HEK293T (cell line): ENCODE data around the gene PHYKPL.

Source experiments
- ARNT ChIP-seq: fragments of 450-650 bp; IDR thresholded peaks from 2 replicates; pipeline ENCODE4 v1.6.1; 2017; ENCODE audit warnings: mild to moderate bottlenecking
- FOXK2 ChIP-seq: fragments of 450-650 bp; IDR thresholded peaks from 2 replicates; pipeline ENCODE4 v1.6.1; 2016; ENCODE audit warnings: mild to moderate bottlenecking
- FOXM1 ChIP-seq: fragments of 450-650 bp; IDR thresholded peaks from 2 replicates; pipeline ENCODE4 v1.6.1; 2017; ENCODE audit warnings: mild to moderate bottlenecking, borderline replicate concordance
- HDGF ChIP-seq: fragments of 450-650 bp; IDR thresholded peaks from 2 replicates; pipeline ENCODE4 v1.6.1; 2017; ENCODE audit warnings: antibody characterized with exemption, borderline replicate concordance
- SP1 ChIP-seq: fragments of 450-650 bp; IDR thresholded peaks from 2 replicates; pipeline ENCODE4 v1.6.1; 2017
- TARDBP ChIP-seq: fragments of 450-650 bp; IDR thresholded peaks from 2 replicates; pipeline ENCODE4 v1.6.1; 2016

DNA sequence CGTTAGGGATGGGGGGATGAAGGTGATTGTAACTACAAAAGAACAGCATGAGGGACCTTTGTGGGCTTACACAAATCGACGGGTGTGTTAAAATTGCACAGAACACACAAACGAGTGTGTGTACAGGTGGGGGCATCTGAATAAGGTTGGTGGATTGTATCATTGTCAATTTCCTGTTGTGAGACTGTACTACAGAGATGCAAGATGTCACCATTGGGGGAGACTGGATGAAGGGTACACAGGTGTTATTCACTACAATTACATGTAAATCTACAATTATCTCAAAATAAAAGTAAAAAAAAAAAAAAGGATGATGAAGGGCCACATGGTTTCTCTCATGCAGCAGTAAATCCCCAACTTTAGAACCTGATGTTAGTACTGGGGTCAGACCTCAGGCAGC is 31.4 kb upstream of the PHYKPL start:
- TF ChIP-seq FOXK2 (no peak), TARDBP (no peak), HDGF (no peak), ARNT (no peak), FOXM1 (no peak), SP1 (no peak)
